ENCODE data around the gene C17orf107.
A peak's percentile ranks its signal among the peaks of the same experiment; 100 is the strongest.

DNA sequence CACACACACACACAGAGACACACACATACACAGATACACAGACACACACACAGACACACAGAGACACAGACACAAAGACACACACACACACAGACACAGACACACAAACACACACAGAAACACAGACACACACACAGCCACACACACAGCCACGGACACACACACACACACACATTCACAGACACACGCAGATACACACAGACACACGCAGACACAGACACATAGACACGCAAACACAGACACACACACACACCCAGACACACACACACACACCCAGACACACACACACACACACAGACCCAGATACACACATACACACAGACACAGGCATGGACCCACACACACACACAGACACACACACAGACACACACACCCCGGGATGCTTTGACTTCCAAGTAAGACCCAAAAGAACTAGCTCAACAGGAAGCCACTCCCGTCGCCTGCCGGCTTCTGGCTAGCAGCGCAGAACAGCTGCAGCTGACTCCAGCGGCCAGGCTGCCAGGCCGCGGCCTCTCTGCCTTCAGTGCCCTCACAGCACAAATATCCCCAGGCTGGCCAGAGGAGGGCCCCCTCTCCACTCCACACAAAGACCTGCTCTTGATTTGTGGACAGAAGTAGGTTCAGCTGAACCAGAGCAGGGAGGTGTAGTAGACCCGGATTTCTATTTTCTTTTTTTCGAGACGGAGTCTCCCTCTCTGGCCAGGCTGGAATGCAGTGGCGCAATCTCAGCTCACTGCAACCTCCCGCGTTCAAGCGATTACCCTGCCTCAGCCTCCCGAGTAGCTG lies 9.6 kb downstream of the C17orf107 start:
- TF ChIP-seq POLR2A (IDR thresholded peaks at IDR 0.05): peak in 1 of 4 donors; percentile 12
- TF ChIP-seq, protein P1, sequence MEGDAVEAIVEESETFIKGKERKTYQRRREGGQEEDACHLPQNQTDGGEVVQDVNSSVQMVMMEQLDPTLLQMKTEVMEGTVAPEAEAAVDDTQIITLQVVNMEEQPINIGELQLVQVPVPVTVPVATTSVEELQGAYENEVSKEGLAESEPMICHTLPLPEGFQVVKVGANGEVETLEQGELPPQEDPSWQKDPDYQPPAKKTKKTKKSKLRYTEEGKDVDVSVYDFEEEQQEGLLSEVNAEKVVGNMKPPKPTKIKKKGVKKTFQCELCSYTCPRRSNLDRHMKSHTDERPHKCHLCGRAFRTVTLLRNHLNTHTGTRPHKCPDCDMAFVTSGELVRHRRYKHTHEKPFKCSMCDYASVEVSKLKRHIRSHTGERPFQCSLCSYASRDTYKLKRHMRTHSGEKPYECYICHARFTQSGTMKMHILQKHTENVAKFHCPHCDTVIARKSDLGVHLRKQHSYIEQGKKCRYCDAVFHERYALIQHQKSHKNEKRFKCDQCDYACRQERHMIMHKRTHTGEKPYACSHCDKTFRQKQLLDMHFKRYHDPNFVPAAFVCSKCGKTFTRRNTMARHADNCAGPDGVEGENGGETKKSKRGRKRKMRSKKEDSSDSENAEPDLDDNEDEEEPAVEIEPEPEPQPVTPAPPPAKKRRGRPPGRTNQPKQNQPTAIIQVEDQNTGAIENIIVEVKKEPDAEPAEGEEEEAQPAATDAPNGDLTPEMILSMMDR (IDR thresholded peaks at IDR 0.05): peak; percentile 68 to 91 (median 82)

Measured in esophagus squamous epithelium (tissue), 4 donors.